ENCODE measurements around the gene BMP8A.

Gene BMP8A

DNA sequence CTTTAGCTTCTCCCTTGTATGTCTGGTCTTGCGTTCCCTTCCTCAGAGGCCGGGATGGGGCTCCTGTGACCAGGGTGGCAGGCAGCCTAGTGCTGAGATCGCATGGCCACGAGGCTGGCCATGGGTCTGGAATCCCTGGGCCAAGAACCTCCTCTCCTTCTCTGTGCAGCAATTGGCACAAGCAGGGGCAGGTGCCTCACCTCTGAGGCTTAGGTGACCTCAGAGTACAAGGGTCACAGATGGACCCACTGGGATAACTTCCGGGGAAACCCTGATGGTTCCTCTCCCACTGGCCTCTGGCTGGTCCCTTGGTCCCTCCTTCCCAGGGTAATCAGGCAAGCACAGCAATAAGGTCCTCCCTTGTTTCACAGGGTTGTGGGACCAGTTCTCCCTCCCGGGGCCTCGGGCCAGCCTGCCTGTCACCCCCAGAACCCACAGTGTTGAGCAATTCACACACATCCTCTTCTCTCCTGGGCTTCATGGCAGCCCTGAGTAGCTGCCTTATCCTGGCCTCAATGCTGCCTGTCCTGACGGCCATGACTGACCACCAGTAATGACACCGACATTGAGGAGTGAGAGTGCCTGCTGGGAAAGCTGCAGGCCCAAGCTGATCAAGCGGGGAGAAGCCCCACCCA, 38.6 kb downstream of the BMP8A start:
- Histone ChIP-seq H3K27me3 (ENCODE audit: insufficient read depth, low read length) (no peaks in the 10 kb centered on the region), H3K36me3 (ENCODE audit: insufficient read depth, low read length) (peaks cover 6% of the 10 kb centered on the region; the same call in 1 of the 2 replicates), H3K79me2 (ENCODE audit: control insufficient read depth, insufficient read depth, low read length, unreplicated experiment) (no peaks in the 10 kb centered on the region), H2AFZ (ENCODE audit: low read length, unreplicated experiment) (no peak overlapping the region), H3K4me3 (ENCODE audit: low read depth, low read length) (no peak overlapping the region), H3K4me1 (ENCODE audit: control insufficient read depth, insufficient read depth, low read length, unreplicated experiment) (no peaks in the 10 kb centered on the region), H3K27ac (ENCODE audit: low read depth, low read length) (no peak overlapping the region)

DNA sequence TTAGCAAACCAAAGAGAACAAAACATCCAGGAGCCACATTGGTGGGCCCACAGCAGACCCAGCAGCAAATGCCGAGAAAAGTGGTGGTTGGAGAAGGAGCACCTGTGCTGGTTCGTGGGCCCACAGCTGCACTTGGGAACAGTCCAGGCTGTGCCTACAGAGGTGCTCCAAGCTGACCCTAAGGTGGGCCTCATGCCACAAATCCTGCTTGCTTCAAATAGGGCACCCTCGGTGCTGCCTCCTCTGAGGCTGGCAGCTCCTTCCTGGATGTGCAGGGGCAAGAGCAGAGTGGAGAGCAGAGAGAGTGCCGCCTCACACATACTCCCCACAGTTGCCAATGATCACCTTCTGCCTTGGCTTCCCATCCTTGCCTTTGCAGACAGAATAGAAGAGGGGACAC, 40.1 kb downstream of the BMP8A start:
- no peak overlapping the region for H2AFZ ChIP-seq (ENCODE audit: low read length, unreplicated experiment)
- no peaks in the 10 kb centered on the region for H3K4me1 ChIP-seq (ENCODE audit: control insufficient read depth, insufficient read depth, low read length, unreplicated experiment)
- H3K27ac ChIP-seq (ENCODE audit: low read depth, low read length), result no peak overlapping the region
- H3K27me3 ChIP-seq (ENCODE audit: insufficient read depth, low read length), result no peaks in the 10 kb centered on the region
- no peaks in the 10 kb centered on the region for H3K79me2 ChIP-seq (ENCODE audit: control insufficient read depth, insufficient read depth, low read length, unreplicated experiment)
- H3K4me3 ChIP-seq (ENCODE audit: low read depth, low read length), result no peak overlapping the region
- H3K36me3 ChIP-seq (ENCODE audit: insufficient read depth, low read length), result peaks cover 6% of the 10 kb centered on the region; the same call in 1 of the 2 replicates

DNA sequence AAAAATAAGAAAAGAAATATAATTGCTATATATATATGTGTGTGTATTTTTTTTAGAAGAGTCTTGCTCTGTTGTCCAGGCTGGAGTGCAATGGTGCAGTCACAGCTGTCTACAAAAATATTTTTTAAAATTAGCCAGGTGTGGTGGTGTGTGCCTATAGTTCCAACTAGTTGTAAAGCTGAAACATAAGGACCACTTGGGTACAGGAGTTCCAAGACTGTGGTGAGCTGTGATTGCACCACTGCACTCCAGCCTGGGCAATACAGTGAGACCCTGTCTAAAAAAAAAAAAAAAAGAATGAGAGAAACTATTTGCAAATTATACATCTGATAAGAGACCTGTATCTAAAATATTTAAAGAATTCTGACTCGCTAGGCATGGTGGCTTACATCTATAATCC, 42.0 kb downstream of the BMP8A start:
- Histone ChIP-seq H2AFZ (ENCODE audit: low read length, unreplicated experiment) (no peak overlapping the region), H3K27ac (ENCODE audit: low read depth, low read length) (no peak overlapping the region), H3K4me3 (ENCODE audit: low read depth, low read length) (no peak overlapping the region), H3K79me2 (ENCODE audit: control insufficient read depth, insufficient read depth, low read length, unreplicated experiment) (no peaks in the 10 kb centered on the region), H3K36me3 (ENCODE audit: insufficient read depth, low read length) (no peaks in the 10 kb centered on the region), H3K4me1 (ENCODE audit: control insufficient read depth, insufficient read depth, low read length, unreplicated experiment) (no peaks in the 10 kb centered on the region), H3K27me3 (ENCODE audit: insufficient read depth, low read length) (no peaks in the 10 kb centered on the region)

DNA sequence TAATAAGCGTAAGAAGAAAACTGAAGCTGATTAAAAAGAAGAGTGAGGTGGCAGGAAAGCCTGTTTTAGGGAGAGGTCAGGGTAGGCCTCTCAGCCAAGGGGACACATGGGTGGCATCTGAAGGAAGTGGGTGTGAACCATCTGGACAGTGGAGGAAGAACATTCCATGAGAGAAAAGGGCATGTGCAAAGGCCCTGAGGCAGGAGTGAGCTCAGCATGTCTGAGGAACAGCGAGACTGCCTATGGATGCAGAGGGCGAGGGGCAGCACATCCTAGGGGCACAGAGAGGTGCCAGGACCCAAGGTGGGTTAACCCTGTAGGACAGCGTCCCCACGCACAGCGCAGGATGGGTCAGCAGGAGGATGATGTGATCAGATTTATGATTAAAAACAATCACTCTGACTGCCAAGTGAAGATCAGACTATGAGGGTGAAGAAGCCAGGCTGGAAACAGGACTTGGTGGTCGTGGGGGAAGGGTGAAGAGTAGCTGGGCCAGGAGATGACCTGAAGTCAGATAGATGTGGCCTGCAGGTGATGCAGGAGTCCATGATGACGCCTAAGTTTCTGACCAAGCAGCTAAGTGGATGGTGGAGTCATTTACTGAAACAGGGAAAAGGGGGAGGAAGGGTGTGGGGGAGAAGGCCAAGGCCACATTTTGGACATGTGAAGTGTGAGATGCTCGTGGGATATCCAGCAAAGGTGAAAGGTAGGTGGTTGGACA, 47.3 kb downstream of the BMP8A start:
- Histone ChIP-seq H3K27me3 (ENCODE audit: insufficient read depth, low read length) (no peaks in the 10 kb centered on the region), H3K27ac (ENCODE audit: low read depth, low read length) (no peak overlapping the region), H2AFZ (ENCODE audit: low read length, unreplicated experiment) (no peak overlapping the region), H3K4me3 (ENCODE audit: low read depth, low read length) (no peak overlapping the region), H3K79me2 (ENCODE audit: control insufficient read depth, insufficient read depth, low read length, unreplicated experiment) (no peaks in the 10 kb centered on the region), H3K4me1 (ENCODE audit: control insufficient read depth, insufficient read depth, low read length, unreplicated experiment) (no peaks in the 10 kb centered on the region), H3K36me3 (ENCODE audit: insufficient read depth, low read length) (no peaks in the 10 kb centered on the region)

DNA sequence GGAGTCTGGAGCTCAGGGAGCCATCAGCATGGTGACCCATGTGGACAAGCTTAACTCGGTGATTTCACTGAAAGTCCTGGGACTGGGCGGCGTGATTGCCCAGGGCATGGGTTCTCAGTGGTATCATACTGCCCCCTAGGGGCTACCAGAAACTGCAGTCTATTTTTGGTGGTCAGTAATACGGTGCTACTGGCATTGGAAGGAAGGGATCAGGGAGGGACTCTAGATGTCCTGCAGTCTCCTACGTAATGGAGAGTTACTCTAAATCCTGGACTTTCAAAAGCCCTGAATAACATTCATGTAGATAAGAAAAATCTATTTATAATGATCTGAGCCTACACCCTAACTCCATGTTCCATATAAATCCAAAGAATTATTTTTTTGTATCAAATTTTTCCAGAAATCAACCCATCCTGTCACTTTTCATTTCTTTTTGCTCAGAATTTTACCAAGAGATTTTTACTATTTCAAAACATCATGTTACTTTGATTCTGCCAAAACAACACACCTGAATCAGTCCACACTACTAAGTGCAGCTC, 47.9 kb downstream of the BMP8A start:
- no peaks in the 10 kb centered on the region for H3K27me3 ChIP-seq (ENCODE audit: insufficient read depth, low read length)
- no peak overlapping the region for H3K27ac ChIP-seq (ENCODE audit: low read depth, low read length)
- H2AFZ ChIP-seq (ENCODE audit: low read length, unreplicated experiment), result no peak overlapping the region
- no peaks in the 10 kb centered on the region for H3K4me1 ChIP-seq (ENCODE audit: control insufficient read depth, insufficient read depth, low read length, unreplicated experiment)
- H3K4me3 ChIP-seq (ENCODE audit: low read depth, low read length), result no peak overlapping the region
- no peaks in the 10 kb centered on the region for H3K79me2 ChIP-seq (ENCODE audit: control insufficient read depth, insufficient read depth, low read length, unreplicated experiment)
- no peaks in the 10 kb centered on the region for H3K36me3 ChIP-seq (ENCODE audit: insufficient read depth, low read length)

DNA sequence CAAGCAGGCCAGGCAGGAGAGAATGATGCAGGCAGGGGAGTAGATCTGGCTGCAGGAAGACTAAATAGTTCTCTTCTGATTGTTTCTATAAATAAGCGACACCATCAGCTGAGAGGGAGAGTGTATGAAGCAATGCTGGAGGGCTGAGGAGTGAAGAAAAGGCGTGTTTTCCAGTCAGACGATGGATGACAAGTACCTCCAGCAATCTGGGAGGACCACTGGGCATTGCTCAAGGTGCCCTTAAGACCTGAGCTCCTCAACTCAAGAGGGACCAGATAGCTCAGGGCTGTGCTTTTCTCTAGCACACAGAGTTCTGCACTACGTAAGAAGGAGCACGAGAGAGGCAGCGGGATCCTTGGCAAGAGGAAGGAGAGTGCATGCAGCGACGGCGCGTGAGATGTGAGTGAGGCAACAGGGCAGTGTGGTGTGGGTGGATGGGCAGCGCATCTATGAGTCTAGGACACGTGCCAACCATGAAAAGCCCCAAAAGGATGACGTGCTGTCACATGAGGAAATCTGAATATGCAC, 49.1 kb downstream of the BMP8A start:
- Histone ChIP-seq H2AFZ (ENCODE audit: low read length, unreplicated experiment) (no peak overlapping the region), H3K27me3 (ENCODE audit: insufficient read depth, low read length) (no peaks in the 10 kb centered on the region), H3K27ac (ENCODE audit: low read depth, low read length) (no peak overlapping the region), H3K79me2 (ENCODE audit: control insufficient read depth, insufficient read depth, low read length, unreplicated experiment) (no peaks in the 10 kb centered on the region), H3K4me1 (ENCODE audit: control insufficient read depth, insufficient read depth, low read length, unreplicated experiment) (no peaks in the 10 kb centered on the region), H3K36me3 (ENCODE audit: insufficient read depth, low read length) (no peaks in the 10 kb centered on the region), H3K4me3 (ENCODE audit: low read depth, low read length) (no peak overlapping the region)

DNA sequence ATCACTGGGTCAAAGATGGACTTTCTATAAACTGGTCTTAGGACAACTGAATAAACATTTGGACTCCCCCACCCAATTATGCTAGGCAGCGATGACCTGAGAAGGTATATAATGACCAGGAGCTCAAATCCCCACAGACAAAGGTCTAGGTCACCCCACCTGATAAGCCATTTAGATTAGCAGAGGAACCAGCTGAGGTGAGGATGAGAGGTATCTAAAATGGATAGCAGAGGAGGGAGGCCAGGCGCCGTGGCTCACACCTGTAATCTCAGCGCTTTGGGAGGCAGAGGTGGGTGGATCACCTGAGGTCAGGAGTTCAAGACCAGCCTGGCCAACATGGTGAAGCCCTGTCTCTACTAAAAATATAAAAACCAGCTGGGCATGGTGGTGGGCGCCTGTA, 51.5 kb downstream of the BMP8A start:
- no peak overlapping the region for H3K27ac ChIP-seq (ENCODE audit: low read depth, low read length)
- peaks cover 3% of the 10 kb centered on the region for H3K36me3 ChIP-seq (ENCODE audit: insufficient read depth, low read length)
- H3K4me1 ChIP-seq (ENCODE audit: control insufficient read depth, insufficient read depth, low read length, unreplicated experiment), result no peaks in the 10 kb centered on the region
- H3K4me3 ChIP-seq (ENCODE audit: low read depth, low read length), result no peak overlapping the region
- H3K27me3 ChIP-seq (ENCODE audit: insufficient read depth, low read length), result no peaks in the 10 kb centered on the region
- no peak overlapping the region for H2AFZ ChIP-seq (ENCODE audit: low read length, unreplicated experiment)
- H3K79me2 ChIP-seq (ENCODE audit: control insufficient read depth, insufficient read depth, low read length, unreplicated experiment), result no peaks in the 10 kb centered on the region

DNA sequence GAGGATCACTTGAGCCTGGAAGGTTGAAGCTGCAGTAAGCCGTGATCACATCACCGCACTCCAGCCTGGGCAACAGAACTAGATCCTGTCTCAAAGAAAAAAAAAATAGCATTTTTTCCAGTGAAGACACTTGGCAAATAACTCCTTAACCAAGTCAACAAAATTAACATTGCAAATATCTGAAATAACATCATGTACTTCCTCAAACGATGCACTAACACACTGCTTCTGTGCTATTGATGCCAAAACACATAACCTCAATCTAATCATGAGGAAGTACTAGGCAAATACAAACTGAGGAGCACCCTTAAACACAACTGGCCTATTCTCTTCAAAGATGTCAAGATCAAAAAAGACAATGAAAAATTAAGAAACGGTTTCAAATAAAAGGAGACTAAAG, 52.9 kb downstream of the BMP8A start:
- H3K4me3 ChIP-seq (ENCODE audit: low read depth, low read length), result no peak overlapping the region
- H2AFZ ChIP-seq (ENCODE audit: low read length, unreplicated experiment), result no peak overlapping the region
- H3K27me3 ChIP-seq (ENCODE audit: insufficient read depth, low read length), result no peaks in the 10 kb centered on the region
- H3K36me3 ChIP-seq (ENCODE audit: insufficient read depth, low read length), result peaks cover 6% of the 10 kb centered on the region
- no peak overlapping the region for H3K27ac ChIP-seq (ENCODE audit: low read depth, low read length)
- H3K4me1 ChIP-seq (ENCODE audit: control insufficient read depth, insufficient read depth, low read length, unreplicated experiment), result no peaks in the 10 kb centered on the region
- no peaks in the 10 kb centered on the region for H3K79me2 ChIP-seq (ENCODE audit: control insufficient read depth, insufficient read depth, low read length, unreplicated experiment)

DNA sequence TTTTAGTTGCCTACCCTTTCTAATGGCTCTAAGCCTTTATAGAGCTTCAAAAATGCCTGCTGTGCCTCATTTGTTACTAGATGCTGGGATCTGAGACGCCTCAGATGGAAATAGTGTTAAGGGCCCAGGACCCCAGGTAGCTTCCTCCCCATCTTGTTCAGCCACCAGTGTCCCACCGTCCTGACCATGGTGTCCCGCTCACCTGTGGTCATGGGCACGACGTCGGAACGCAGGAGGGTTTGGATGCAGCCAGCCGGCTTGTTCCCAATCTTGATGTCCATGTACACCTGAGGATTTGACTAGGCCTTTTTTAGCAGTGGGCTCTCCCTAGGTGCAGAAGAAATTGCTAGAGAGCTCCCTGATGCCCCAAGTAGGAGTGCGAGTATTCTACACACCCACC, 54.1 kb downstream of the BMP8A start:
- no peaks in the 10 kb centered on the region for H3K79me2 ChIP-seq (ENCODE audit: control insufficient read depth, insufficient read depth, low read length, unreplicated experiment)
- no peak overlapping the region for H3K27ac ChIP-seq (ENCODE audit: low read depth, low read length)
- no peaks in the 10 kb centered on the region for H3K4me1 ChIP-seq (ENCODE audit: control insufficient read depth, insufficient read depth, low read length, unreplicated experiment)
- H3K36me3 ChIP-seq (ENCODE audit: insufficient read depth, low read length), result peaks cover 6% of the 10 kb centered on the region
- H3K27me3 ChIP-seq (ENCODE audit: insufficient read depth, low read length), result no peaks in the 10 kb centered on the region
- H2AFZ ChIP-seq (ENCODE audit: low read length, unreplicated experiment), result no peak overlapping the region
- no peak overlapping the region for H3K4me3 ChIP-seq (ENCODE audit: low read depth, low read length)

DNA sequence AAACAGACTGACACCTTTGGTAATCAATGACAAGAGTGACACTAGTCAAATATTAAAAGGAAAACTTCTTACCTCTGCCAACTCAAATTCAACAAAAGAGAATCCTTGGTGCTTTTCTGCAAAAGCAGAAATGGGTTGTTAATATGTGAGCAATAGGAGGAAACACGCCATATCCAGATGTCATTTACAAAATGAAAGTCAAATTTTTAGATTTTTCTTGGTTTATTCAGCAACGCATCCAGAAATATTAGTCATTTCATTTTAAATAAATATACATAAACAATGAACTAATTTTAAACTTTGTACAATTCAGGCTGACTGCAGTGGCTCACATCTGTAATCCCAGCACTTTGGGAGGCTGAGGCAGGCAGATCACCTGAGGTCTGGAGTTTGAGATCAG, 62.8 kb downstream of the BMP8A start:
- H3K4me3 ChIP-seq (ENCODE audit: low read depth, low read length), result no peak overlapping the region
- no peaks in the 10 kb centered on the region for H3K4me1 ChIP-seq (ENCODE audit: control insufficient read depth, insufficient read depth, low read length, unreplicated experiment)
- no peak overlapping the region for H3K27ac ChIP-seq (ENCODE audit: low read depth, low read length)
- H3K27me3 ChIP-seq (ENCODE audit: insufficient read depth, low read length), result no peaks in the 10 kb centered on the region
- no peaks in the 10 kb centered on the region for H3K79me2 ChIP-seq (ENCODE audit: control insufficient read depth, insufficient read depth, low read length, unreplicated experiment)
- peaks cover 9% of the 10 kb centered on the region; the same call in 1 of the 2 replicates for H3K36me3 ChIP-seq (ENCODE audit: insufficient read depth, low read length)
- no peak overlapping the region for H2AFZ ChIP-seq (ENCODE audit: low read length, unreplicated experiment)

DNA sequence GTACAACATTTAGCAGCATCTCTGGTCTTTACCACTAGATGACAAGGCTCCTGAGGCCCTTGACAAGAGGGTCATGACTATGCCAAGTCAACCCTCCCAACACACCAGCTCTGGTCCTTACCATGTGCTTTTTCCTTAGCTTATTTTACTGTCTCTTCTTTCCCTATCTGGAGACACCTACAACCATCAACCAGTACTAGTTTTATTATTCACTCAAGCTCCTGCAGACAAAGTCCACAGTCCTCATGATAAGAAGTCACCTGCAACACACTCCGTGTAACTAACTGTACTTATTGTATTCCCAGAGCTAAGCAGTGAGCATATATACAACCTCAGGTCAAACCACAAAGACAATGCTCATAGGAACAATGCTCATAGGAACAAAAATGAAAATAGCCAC, 69.8 kb downstream of the BMP8A start:
- Histone ChIP-seq H3K36me3 (ENCODE audit: insufficient read depth, low read length) (peaks cover 60% of the 10 kb centered on the region), H3K4me1 (ENCODE audit: control insufficient read depth, insufficient read depth, low read length, unreplicated experiment) (no peaks in the 10 kb centered on the region), H3K79me2 (ENCODE audit: control insufficient read depth, insufficient read depth, low read length, unreplicated experiment) (peaks cover 4% of the 10 kb centered on the region), H2AFZ (ENCODE audit: low read length, unreplicated experiment) (no peak overlapping the region), H3K4me3 (ENCODE audit: low read depth, low read length) (no peak overlapping the region), H3K27ac (ENCODE audit: low read depth, low read length) (no peak overlapping the region), H3K27me3 (ENCODE audit: insufficient read depth, low read length) (no peaks in the 10 kb centered on the region)
